ENCODE data around the gene TPRA1. TPM values are rescaled to one million over a fixed set of nuclear protein-coding genes. Genes with fewer than 3 reads are reported as not detected.

The TPRA1 gene
- total RNA-seq, 1 donor from 2014 or later: 24.6 TPM

DNA sequence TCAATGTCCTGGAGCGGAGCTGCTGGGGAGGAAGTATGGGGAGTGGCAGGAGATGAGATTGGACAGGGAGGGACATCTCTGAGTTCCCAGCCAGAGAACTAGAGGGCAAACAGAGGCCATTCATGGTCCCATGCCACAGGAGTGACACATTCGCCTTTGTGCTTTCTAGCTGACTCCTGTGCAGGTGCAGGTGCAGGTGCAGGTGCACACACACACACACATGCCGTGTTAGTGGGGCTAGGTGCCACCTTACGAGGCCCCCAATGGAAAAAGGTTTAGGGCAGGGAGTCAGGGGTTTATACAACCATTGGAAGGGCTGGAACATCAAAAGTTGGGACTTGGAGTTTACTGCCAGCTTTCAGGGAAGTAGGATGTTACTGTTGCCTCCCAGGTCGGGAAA lies 52.0 kb downstream of the TPRA1 start:
- no peak overlapping the region for H3K9ac ChIP-seq (ENCODE audit: low read length)
- no peak overlapping the region for H2AFZ ChIP-seq (ENCODE audit: low read depth, low read length)
- H3K9me3 Mint-ChIP-seq (ENCODE audit: unreplicated experiment): peaks cover 2% of the 10 kb centered on the region
- H3K27me3 Mint-ChIP-seq (ENCODE audit: low read depth, unreplicated experiment): peaks cover 45% of the 10 kb centered on the region
- no peak overlapping the region for H3K27ac ChIP-seq (ENCODE audit: low read depth, low read length)
- TF ChIP-seq, protein P1, sequence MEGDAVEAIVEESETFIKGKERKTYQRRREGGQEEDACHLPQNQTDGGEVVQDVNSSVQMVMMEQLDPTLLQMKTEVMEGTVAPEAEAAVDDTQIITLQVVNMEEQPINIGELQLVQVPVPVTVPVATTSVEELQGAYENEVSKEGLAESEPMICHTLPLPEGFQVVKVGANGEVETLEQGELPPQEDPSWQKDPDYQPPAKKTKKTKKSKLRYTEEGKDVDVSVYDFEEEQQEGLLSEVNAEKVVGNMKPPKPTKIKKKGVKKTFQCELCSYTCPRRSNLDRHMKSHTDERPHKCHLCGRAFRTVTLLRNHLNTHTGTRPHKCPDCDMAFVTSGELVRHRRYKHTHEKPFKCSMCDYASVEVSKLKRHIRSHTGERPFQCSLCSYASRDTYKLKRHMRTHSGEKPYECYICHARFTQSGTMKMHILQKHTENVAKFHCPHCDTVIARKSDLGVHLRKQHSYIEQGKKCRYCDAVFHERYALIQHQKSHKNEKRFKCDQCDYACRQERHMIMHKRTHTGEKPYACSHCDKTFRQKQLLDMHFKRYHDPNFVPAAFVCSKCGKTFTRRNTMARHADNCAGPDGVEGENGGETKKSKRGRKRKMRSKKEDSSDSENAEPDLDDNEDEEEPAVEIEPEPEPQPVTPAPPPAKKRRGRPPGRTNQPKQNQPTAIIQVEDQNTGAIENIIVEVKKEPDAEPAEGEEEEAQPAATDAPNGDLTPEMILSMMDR (IDR thresholded peaks at IDR 0.05; ENCODE audit: insufficient read depth, low read depth, low read length): no peak
- no peak for TF ChIP-seq EZH2 (IDR thresholded peaks at IDR 0.05; ENCODE audit: insufficient read depth, low read length)
- no peaks in the 10 kb centered on the region for H3K4me1 ChIP-seq (ENCODE audit: insufficient read depth, low read length)
- no peaks in the 10 kb centered on the region for H3K36me3 ChIP-seq (ENCODE audit: insufficient read depth, low read length)
- no peaks in the 10 kb centered on the region for H3K9me3 ChIP-seq (ENCODE audit: insufficient read depth, low read depth, low read length)
- no peak overlapping the region for H3K4me2 ChIP-seq (ENCODE audit: low read length)
- no peaks in the 10 kb centered on the region for H3K79me2 ChIP-seq (ENCODE audit: insufficient read depth, low read length)
- H3K27ac Mint-ChIP-seq (ENCODE audit: unreplicated experiment): no peak overlapping the region
- H3K36me3 Mint-ChIP-seq (ENCODE audit: low read depth, unreplicated experiment): no peaks in the 10 kb centered on the region
- peaks cover 6% of the 10 kb centered on the region for H3K27me3 ChIP-seq (ENCODE audit: insufficient read depth, low read length)
- no peak for DNase-seq (ENCODE audit: low read depth)
- peaks cover 3% of the 10 kb centered on the region for H3K4me1 Mint-ChIP-seq (ENCODE audit: low read depth, unreplicated experiment)
- H3K4me3 ChIP-seq (ENCODE audit: insufficient read depth, low read depth, low read length): no peak overlapping the region
- no peaks in the 10 kb centered on the region for H4K20me1 ChIP-seq (ENCODE audit: insufficient read depth, low read length)
- no peak overlapping the region for H3K4me3 Mint-ChIP-seq (ENCODE audit: unreplicated experiment)
- no peak for FAIRE-seq

DNA sequence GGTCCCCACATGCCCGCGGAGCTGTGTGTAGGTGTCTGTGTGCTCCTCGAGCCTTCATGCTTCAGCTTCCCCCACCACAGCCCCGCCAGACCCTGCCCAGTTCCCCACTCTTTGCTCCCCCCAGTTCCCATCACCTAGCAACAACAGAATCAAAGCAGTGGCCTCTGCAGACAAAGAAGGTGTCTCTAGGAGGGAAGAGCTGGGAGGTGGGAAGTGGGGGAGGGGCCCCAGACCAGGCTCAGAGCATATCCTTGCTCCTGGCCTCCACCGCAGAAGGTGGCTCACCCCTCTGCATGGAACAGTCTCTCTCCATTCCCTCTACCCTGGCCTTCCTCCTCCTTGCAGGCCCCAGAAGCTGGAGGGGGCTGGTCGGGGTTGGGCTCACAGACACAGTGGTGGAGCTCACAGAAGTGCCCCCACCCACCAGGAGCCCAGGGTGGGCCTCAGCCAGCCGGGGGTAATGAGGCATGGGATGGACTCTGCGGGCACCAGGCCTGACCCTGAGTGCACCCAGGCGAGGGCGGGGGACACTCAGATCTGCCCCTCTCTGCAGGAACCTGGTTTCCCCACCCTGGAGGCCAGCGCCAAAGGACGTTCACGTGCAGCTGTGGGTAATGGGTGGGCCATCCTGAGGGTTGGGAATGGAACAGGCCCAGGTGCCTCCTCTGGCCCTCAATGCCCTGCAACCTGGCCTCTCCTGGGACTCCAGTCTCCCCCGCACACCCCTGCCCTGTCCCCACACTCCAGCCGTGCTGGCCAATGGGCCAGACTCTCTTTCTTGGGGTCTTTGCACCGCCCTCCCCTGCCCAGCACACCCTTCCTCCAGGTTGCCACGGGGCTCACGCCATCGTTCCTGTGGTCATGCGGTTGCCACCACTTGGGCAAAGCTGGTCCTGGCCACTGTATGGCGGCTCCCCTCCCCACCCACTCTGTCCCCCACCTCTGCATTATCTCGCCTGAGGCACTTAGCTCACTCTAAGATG lies 53.4 kb downstream of the TPRA1 start:
- Histone ChIP-seq H3K27me3 (ENCODE audit: insufficient read depth, low read length) (peaks cover 4% of the 10 kb centered on the region), H4K20me1 (ENCODE audit: insufficient read depth, low read length) (no peaks in the 10 kb centered on the region), H2AFZ (ENCODE audit: low read depth, low read length) (no peak overlapping the region), H3K9ac (ENCODE audit: low read length) (no peak overlapping the region), H3K9me3 (ENCODE audit: insufficient read depth, low read depth, low read length) (no peaks in the 10 kb centered on the region), H3K4me1 (ENCODE audit: insufficient read depth, low read length) (no peaks in the 10 kb centered on the region), H3K4me2 (ENCODE audit: low read length) (no peak overlapping the region), H3K27ac (ENCODE audit: low read depth, low read length) (no peak overlapping the region), H3K36me3 (ENCODE audit: insufficient read depth, low read length) (no peaks in the 10 kb centered on the region), H3K4me3 (ENCODE audit: insufficient read depth, low read depth, low read length) (no peak overlapping the region), H3K79me2 (ENCODE audit: insufficient read depth, low read length) (no peaks in the 10 kb centered on the region)
- TF ChIP-seq, protein P1 (IDR thresholded peaks at IDR 0.05; ENCODE audit: insufficient read depth, low read depth, low read length): no peak
- TF ChIP-seq EZH2 (IDR thresholded peaks at IDR 0.05; ENCODE audit: insufficient read depth, low read length): no peak
- Mint-ChIP-seq H3K4me3 (ENCODE audit: unreplicated experiment) (no peak overlapping the region), H3K36me3 (ENCODE audit: low read depth, unreplicated experiment) (no peaks in the 10 kb centered on the region), H3K27ac (ENCODE audit: unreplicated experiment) (no peak overlapping the region), H3K9me3 (ENCODE audit: unreplicated experiment) (peaks cover 2% of the 10 kb centered on the region), H3K4me1 (ENCODE audit: low read depth, unreplicated experiment) (peaks cover 3% of the 10 kb centered on the region), H3K27me3 (ENCODE audit: low read depth, unreplicated experiment) (peaks cover 44% of the 10 kb centered on the region)
- FAIRE-seq (no peak), DNase-seq (ENCODE audit: low read depth) (no peak)

Data from astrocyte (in vitro differentiated cells and primary cell).